HL-60 (cell line): ENCODE measurements around the gene NDUFA11.

ENCODE experiments used
- GABPA ChIP-seq: IDR thresholded peaks from 2 replicates; pipeline ENCODE4 v1.6.1; 2012; ENCODE audit warnings: low read depth
- POLR2AphosphoS5 ChIP-seq: IDR thresholded peaks from 2 replicates; pipeline ENCODE4 v1.6.1; 2012; ENCODE audit warnings: low read depth
- SPI1 ChIP-seq: IDR thresholded peaks from 2 replicates; pipeline ENCODE4 v1.6.1; 2012; ENCODE audit warnings: low read depth, mild to moderate bottlenecking, borderline replicate concordance
- TF ChIP-seq, protein P1 (sequence below): IDR thresholded peaks from one replicate; pipeline ENCODE4 v1.5.1; 2011; ENCODE audit warnings: low read length, control low read depth, inconsistent platforms; ENCODE audit not compliant: insufficient read depth
- TF ChIP-seq, protein P2 (sequence below): IDR thresholded peaks from 2 replicates; pipeline ENCODE4 v1.6.1; 2012; ENCODE audit warnings: low read depth; ENCODE audit not compliant: insufficient replicate concordance

GRCh38 chr19:5937550-5937949 lies 34.0 kb upstream of the NDUFA11 start:
- TF ChIP-seq, protein P1, sequence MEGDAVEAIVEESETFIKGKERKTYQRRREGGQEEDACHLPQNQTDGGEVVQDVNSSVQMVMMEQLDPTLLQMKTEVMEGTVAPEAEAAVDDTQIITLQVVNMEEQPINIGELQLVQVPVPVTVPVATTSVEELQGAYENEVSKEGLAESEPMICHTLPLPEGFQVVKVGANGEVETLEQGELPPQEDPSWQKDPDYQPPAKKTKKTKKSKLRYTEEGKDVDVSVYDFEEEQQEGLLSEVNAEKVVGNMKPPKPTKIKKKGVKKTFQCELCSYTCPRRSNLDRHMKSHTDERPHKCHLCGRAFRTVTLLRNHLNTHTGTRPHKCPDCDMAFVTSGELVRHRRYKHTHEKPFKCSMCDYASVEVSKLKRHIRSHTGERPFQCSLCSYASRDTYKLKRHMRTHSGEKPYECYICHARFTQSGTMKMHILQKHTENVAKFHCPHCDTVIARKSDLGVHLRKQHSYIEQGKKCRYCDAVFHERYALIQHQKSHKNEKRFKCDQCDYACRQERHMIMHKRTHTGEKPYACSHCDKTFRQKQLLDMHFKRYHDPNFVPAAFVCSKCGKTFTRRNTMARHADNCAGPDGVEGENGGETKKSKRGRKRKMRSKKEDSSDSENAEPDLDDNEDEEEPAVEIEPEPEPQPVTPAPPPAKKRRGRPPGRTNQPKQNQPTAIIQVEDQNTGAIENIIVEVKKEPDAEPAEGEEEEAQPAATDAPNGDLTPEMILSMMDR = no peak
- TF ChIP-seq, protein P2, sequence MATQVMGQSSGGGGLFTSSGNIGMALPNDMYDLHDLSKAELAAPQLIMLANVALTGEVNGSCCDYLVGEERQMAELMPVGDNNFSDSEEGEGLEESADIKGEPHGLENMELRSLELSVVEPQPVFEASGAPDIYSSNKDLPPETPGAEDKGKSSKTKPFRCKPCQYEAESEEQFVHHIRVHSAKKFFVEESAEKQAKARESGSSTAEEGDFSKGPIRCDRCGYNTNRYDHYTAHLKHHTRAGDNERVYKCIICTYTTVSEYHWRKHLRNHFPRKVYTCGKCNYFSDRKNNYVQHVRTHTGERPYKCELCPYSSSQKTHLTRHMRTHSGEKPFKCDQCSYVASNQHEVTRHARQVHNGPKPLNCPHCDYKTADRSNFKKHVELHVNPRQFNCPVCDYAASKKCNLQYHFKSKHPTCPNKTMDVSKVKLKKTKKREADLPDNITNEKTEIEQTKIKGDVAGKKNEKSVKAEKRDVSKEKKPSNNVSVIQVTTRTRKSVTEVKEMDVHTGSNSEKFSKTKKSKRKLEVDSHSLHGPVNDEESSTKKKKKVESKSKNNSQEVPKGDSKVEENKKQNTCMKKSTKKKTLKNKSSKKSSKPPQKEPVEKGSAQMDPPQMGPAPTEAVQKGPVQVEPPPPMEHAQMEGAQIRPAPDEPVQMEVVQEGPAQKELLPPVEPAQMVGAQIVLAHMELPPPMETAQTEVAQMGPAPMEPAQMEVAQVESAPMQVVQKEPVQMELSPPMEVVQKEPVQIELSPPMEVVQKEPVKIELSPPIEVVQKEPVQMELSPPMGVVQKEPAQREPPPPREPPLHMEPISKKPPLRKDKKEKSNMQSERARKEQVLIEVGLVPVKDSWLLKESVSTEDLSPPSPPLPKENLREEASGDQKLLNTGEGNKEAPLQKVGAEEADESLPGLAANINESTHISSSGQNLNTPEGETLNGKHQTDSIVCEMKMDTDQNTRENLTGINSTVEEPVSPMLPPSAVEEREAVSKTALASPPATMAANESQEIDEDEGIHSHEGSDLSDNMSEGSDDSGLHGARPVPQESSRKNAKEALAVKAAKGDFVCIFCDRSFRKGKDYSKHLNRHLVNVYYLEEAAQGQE = no peak
- TF ChIP-seq POLR2AphosphoS5 = no peak
- no peak for TF ChIP-seq GABPA
- TF ChIP-seq SPI1 = no peak
